Spleen (tissue), 11 donors: ENCODE data around the gene OR4D9. TPM values are rescaled to one million over a fixed set of nuclear protein-coding genes. Genes with fewer than 3 reads are reported as not detected.
"Not testable (repeated sequence)": the region's sequence is repeated elsewhere in the genome, so short reads cannot be mapped to it uniquely, and the experiment has no call there.

Source experiments
- DNase-seq: peaks from one replicate; pipeline ENCODE4 v3.0.0-alpha.2; 2020
- H3K27ac ChIP-seq, 8 donors: fragments of 200-600 bp; sonication (generic) in 7 of 8; 1 replicate in 4 of 8; 2 replicates in 4 of 8; pipeline versions ENCODE4 v1.5.0 to v1.8.0; 2016 to 2021; ENCODE audit warnings: inconsistent platforms in 4 of 8, mild to moderate bottlenecking in 4 of 8, moderate library complexity in 1 of 8
- H3K27me3 ChIP-seq, 7 donors: fragments of 200-600 bp; sonication (generic) in 6 of 7; replicated peaks in 1 of 7; 1 replicate in 4 of 7; 2 replicates in 3 of 7; pipeline versions ENCODE4 v1.5.0 to v1.8.0; 2016 to 2021; ENCODE audit warnings: inconsistent platforms in 3 of 7, mild to moderate bottlenecking in 1 of 7
- H3K36me3 ChIP-seq, 6 donors: fragments of 200-600 bp; sonication (generic) in 5 of 6; 1 replicate in 4 of 6; 2 replicates in 2 of 6; pipeline versions ENCODE4 v1.5.0 to v1.8.0; 2016 to 2021; ENCODE audit warnings: inconsistent platforms in 2 of 6
- H3K4me1 ChIP-seq, 6 donors: fragments of 200-600 bp; sonication (generic) in 5 of 6; 1 replicate in 3 of 6; 2 replicates in 3 of 6; pipeline versions ENCODE4 v1.5.0 to v1.8.0; 2016 to 2021; ENCODE audit warnings: inconsistent platforms in 3 of 6
- H3K4me3 ChIP-seq, 8 donors: fragments of 200-600 bp; sonication (generic) in 7 of 8; 1 replicate in 4 of 8; 2 replicates in 4 of 8; pipeline versions ENCODE4 v1.5.0 to v1.8.0; 2016 to 2021; ENCODE audit warnings: inconsistent platforms in 4 of 8, mild to moderate bottlenecking in 4 of 8, moderate library complexity in 2 of 8
- H3K9me3 ChIP-seq, 8 donors: fragments of 200-600 bp; sonication (generic) in 7 of 8; 1 replicate in 4 of 8; 2 replicates in 4 of 8; pipeline versions ENCODE4 v1.5.0 to v1.8.0; 2016 to 2021; ENCODE audit warnings: inconsistent platforms in 4 of 8
- POLR2A ChIP-seq, 3 donors: fragments of 450-650 bp; IDR thresholded peaks; one replicate each; pipeline ENCODE4 v1.5.1; 2017; ENCODE audit warnings: antibody characterized with exemption in 3 of 3, mild to moderate bottlenecking in 1 of 3
- POLR2AphosphoS5 ChIP-seq, 3 donors: sonication (generic); formaldehyde crosslinking; IDR thresholded peaks; one replicate each; pipeline ENCODE4 v1.5.1; 2017; ENCODE audit warnings: antibody characterized with exemption in 3 of 3
- WGBS, 5 donors: extraction: QIAGEN DNeasy Blood & Tissue Kit in 3 of 5; methylation state at CpG; one replicate each; pipeline versions ENCODE4 v1.1.5 to v1.1.7; 2013 to 2018; 5-methylcytosine and 5-hydroxymethylcytosine counted together
- intact Hi-C: fragments of 100-400 bp; cut with DNase I; formaldehyde crosslinking; loops from one replicate; pipeline ENCODE4 v1.15.0; 2023; ENCODE audit warnings: low total_unique reads
- polyA plus RNA-seq, 3 donors: library from polyadenylated mRNA; stranded (reverse); fragments of 200-250 nt; gene quantifications; one replicate each; pipeline ENCODE4 v1.2.1, GENCODE V29; 2013
- total RNA-seq, 7 donors: library from RNA; depleted of rRNA in 3 of 7; stranded (reverse); fragments of >200 nt in 3 of 7; fragmentation: NEBNext Ultra II Directional in 4 of 7; extraction: Animal tissue kit (Norgen Biotek cat#: 25700) in 4 of 7; gene quantifications; one replicate each; pipeline versions ENCODE4 v1.1.0 to v1.2.1, GENCODE V29; 2016 to 2021
- TF ChIP-seq, protein P1 (sequence below), 11 experiments: fragments of 200-600 bp in 7 of 11; fragments of 450-650 bp in 4 of 11; sonication (generic) in 4 of 11; IDR thresholded peaks in 8 of 11; conservative IDR thresholded peaks in 3 of 11; 1 replicate in 7 of 11; 2 replicates in 4 of 11; pipeline versions ENCODE4 v1.4.0 to v1.8.0; 2016 to 2021; ENCODE audit warnings: antibody characterized with exemption in 11 of 11, inconsistent platforms in 4 of 11, mild to moderate bottlenecking in 1 of 11
- donor health status: healthy with polysubstance abuse.
- donor health status: DM: no; HTN: no; CAD: no; lungs with moderate emphysema.
- donor health status: DM: no; HTN: no; CAD: no.
- donor health status: Bipolar disorder and iron deficiency.
- donor health status: healthy.
- donor health status: DM: no; HTN: no; CAD: no.
- donor health status: DM: yes; HTN: yes; CAD: no.

The OR4D9 gene
- total and polyA plus RNA-seq, 10 donors: not detected

DNA sequence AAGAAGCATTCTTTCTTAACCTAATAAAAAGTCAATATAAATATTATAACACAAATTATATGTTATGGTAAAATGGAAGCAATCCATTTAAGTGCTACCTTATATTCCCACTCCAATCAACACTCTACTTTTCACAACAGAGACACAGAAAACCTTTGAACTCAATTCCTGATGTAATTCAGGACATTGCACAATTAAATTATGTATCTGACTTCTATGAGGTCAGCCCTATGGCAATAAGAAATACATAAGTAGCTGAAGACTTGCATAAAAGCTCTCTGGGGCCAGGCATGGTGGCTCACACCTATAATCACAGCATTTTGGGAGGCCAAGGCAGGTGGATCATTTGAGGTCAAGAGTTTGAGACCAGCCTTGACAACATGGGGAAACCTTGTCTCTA is 31.4 kb upstream of the OR4D9 start:
- no peak for TF ChIP-seq POLR2AphosphoS5 (IDR thresholded peaks at IDR 0.05)
- no peak for TF ChIP-seq POLR2A (IDR thresholded peaks at IDR 0.05)
- TF ChIP-seq, protein P1, sequence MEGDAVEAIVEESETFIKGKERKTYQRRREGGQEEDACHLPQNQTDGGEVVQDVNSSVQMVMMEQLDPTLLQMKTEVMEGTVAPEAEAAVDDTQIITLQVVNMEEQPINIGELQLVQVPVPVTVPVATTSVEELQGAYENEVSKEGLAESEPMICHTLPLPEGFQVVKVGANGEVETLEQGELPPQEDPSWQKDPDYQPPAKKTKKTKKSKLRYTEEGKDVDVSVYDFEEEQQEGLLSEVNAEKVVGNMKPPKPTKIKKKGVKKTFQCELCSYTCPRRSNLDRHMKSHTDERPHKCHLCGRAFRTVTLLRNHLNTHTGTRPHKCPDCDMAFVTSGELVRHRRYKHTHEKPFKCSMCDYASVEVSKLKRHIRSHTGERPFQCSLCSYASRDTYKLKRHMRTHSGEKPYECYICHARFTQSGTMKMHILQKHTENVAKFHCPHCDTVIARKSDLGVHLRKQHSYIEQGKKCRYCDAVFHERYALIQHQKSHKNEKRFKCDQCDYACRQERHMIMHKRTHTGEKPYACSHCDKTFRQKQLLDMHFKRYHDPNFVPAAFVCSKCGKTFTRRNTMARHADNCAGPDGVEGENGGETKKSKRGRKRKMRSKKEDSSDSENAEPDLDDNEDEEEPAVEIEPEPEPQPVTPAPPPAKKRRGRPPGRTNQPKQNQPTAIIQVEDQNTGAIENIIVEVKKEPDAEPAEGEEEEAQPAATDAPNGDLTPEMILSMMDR (IDR thresholded peaks at IDR 0.05 in 8 of 11, conservative IDR thresholded peaks at IDR 0.05 in 3 of 11): no peak
- H3K27me3 ChIP-seq: no peaks in the 10 kb centered on the region
- no peaks in the 10 kb centered on the region for H3K9me3 ChIP-seq
- peaks cover 0 to 4% (median 0%) of the 10 kb centered on the region in 6 donors for H3K4me1 ChIP-seq
- intact Hi-C loops: no loop called here
- no peak for DNase-seq
- H3K36me3 ChIP-seq: no peaks in the 10 kb centered on the region
- H3K4me3 ChIP-seq: no peak overlapping the region
- no peak overlapping the region for H3K27ac ChIP-seq

DNA sequence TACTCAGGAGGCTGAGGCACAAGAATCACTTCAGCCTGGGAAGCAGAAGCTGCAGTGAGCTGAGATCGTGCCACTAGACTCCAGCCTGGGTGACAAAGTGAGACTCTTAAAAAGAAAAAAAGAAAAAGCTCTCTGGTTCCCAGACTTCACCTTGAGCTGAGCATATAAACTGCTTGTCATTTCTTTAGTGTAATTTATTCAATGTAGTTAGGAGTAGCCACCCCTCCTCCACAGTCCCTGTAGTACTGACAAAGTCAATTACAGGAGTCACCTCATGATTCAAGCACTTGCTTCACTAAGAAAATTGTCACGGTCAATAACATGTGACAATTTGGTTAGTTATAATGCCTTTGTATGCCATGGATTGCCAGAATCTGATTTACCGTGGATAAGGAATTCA is 31.0 kb upstream of the OR4D9 start:
- no peaks in the 10 kb centered on the region for H3K36me3 ChIP-seq
- H3K9me3 ChIP-seq: no peaks in the 10 kb centered on the region
- H3K27ac ChIP-seq: no peak overlapping the region
- intact Hi-C loops: no loop called here
- no peak for TF ChIP-seq POLR2A (IDR thresholded peaks at IDR 0.05)
- DNase-seq: no peak
- H3K4me3 ChIP-seq: no peak overlapping the region
- peaks cover 0 to 4% (median 0%) of the 10 kb centered on the region in 6 donors for H3K4me1 ChIP-seq
- WGBS, 5 donors: 76 to 92% (median 86%) methylated on average over 3 of the region's 3 CpGs
- H3K27me3 ChIP-seq: no peaks in the 10 kb centered on the region

DNA sequence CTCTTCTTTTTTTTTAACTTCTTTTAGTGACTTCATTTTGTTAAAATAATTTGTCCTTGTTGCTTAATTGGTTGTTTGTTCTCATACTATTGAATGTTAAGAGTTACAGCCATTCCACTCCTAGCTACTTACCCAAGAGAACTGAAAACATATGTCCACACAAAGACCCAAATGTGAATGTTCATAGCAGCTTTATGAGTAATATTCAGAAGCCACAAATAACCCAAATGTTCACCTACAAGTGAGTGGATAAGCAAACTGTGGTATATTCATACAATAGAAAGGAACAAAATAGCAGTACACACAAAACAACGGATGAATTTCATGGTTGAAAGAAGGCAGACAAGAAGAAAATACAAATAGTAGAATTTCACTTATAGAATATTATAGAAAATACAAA is 9.4 kb upstream of the OR4D9 start:
- TF ChIP-seq POLR2AphosphoS5 (IDR thresholded peaks at IDR 0.05) (no peak), POLR2A (IDR thresholded peaks at IDR 0.05) (no peak)
- TF ChIP-seq, protein P1 (IDR thresholded peaks at IDR 0.05 in 8 of 11, conservative IDR thresholded peaks at IDR 0.05 in 3 of 11): no peak
- H3K36me3 ChIP-seq: no peaks in the 10 kb centered on the region
- H3K4me1 ChIP-seq: no peaks in the 10 kb centered on the region
- no peak for DNase-seq
- no peaks in the 10 kb centered on the region for H3K27me3 ChIP-seq
- no peaks in the 10 kb centered on the region for H3K9me3 ChIP-seq
- H3K4me3 ChIP-seq: no peak overlapping the region
- no peak overlapping the region for H3K27ac ChIP-seq
- 31 to 79% (median 38%) methylated on average over 1 of the region's 1 CpG for WGBS, 5 donors
- intact Hi-C loops: no loop called here

DNA sequence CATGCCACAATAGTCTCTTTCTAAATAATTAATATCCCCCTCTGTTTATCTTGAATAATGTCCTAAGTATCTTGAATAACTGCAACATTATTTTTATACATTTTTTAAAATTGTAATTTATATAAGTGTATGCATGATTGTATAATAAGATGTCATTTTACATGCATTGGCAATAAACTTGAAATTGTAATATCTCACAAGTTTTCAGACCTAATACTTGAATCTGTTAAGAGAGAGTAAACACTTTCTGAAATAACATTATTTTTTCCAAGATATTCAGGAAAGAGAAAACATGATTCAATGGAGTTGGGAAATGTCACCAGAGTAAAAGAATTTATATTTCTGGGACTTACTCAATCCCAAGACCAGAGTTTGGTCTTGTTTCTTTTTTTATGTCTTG is 8.1 kb upstream of the OR4D9 start, which contains the start of gene OR4D11:
TSS of gene OR4D11 (plus strand) at position 301 of the 400 bp plus-strand sequence. CDS start at position 301, 0 bp downstream.
- no peak for TF ChIP-seq POLR2A (IDR thresholded peaks at IDR 0.05)

DNA sequence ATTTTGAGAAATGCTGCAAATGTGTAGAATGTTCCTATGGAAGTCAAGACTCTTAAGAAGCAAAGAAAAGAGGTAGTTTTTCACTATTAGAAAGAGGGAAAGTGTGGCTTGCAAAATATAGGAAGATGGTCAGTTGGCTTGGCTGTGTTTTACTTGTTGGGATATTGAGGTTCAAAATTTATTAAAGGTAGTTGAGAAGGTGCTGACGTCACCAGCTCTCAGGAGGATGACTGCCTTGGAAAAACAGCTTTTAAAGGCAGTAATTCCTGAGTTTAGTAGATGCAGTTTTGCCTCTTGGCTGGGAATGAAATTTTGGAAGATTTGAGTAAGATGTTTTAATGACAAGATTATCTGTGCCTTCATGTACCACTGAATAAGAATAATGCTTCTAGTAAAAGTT is 336 bp downstream of the OR4D9 start:
- H3K4me1 ChIP-seq: peaks cover 0 to 20% (median 12%) of the 10 kb centered on the region in 6 donors
- no peak overlapping the region for H3K4me3 ChIP-seq
- no peak for DNase-seq
- intact Hi-C loops: no loop called here
- WGBS, 5 donors: 54 to 74% (median 69%) methylated on average over 1 of the region's 1 CpG
- no peaks in the 10 kb centered on the region for H3K36me3 ChIP-seq
- H3K27ac ChIP-seq: no peak overlapping the region
- H3K27me3 ChIP-seq: peaks cover 0 to 8% (median 0%) of the 10 kb centered on the region in 7 donors
- TF ChIP-seq POLR2AphosphoS5 (IDR thresholded peaks at IDR 0.05): no peak
- TF ChIP-seq, protein P1 (IDR thresholded peaks at IDR 0.05 in 8 of 11, conservative IDR thresholded peaks at IDR 0.05 in 3 of 11): no peak
- no peak for TF ChIP-seq POLR2A (IDR thresholded peaks at IDR 0.05)
- no peaks in the 10 kb centered on the region for H3K9me3 ChIP-seq

More for the DNA sequence above, 8.1 kb upstream of the OR4D9 start, which contains the start of gene OR4D11:
- intact Hi-C loops: no loop called here
- no peak for DNase-seq
- no peak within 1 kb of the TSS for H3K4me3 ChIP-seq
- H3K27ac ChIP-seq: no peak within 1 kb of the TSS
- H3K27me3 ChIP-seq: no peaks in the 10 kb centered on the region
- no peaks in the 10 kb centered on the region for H3K36me3 ChIP-seq
- no peaks in the 10 kb centered on the region for H3K9me3 ChIP-seq
- no peaks in the 10 kb centered on the region for H3K4me1 ChIP-seq

DNA sequence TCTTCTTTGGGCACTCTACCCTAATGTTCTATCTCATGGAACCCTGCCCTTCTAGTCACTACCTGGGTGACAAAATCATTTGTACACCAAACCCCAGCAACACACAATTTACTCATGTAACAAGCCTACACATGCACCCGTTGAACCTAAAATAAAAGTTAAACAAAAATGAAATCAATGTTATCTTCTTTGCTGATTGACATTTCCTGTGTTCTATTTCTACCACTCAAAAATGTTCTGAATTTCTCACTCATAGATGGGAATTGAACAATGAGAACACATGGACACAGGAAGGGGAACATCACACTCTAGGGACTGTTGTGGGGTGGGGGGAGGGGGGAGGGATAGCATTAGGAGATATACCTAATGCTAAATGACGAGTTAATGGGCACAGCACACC is 8.8 kb downstream of the OR4D9 start:
- H3K4me1 ChIP-seq, intact Hi-C loops, H3K27me3 ChIP-seq, H3K36me3 ChIP-seq, H3K9me3 ChIP-seq, H3K27ac ChIP-seq, H3K4me3 ChIP-seq, DNase-seq: not testable (repeated sequence)
- WGBS, 5 donors: 60 to 75% (median 62%) methylated on average over 2 of the region's 2 CpGs
